ENCODE results near the gene SNRNP35. TPM values are rescaled to one million over a fixed set of nuclear protein-coding genes. Genes with fewer than 3 reads are reported as not detected.

The SNRNP35 gene
- total and polyA plus RNA-seq, 9 of the 15 experiments (the other 6 are each of a cell fraction or from before 2014, with no cell fraction given) = 17.7 to 41.0 (median 25.5) TPM

- Histone ChIP-seq H3K4me3 (no peak overlapping the region), H3K27ac (ENCODE audit: extremely low read depth, low read depth, low read length) (no peak overlapping the region), H3K27me3 (ENCODE audit: control insufficient read depth in 2 of 2, insufficient read depth in 2 of 2, low read length in 2 of 2) (no peaks in the 10 kb centered on the region), H3K4me2 (ENCODE audit: insufficient read depth, low read length) (no peak overlapping the region), H3K79me2 (ENCODE audit: control insufficient read depth, insufficient read depth, low read length) (no peaks in the 10 kb centered on the region), H2AFZ (ENCODE audit: low read depth, low read length) (no peak overlapping the region), H3K36me3 (ENCODE audit: control insufficient read depth, insufficient read depth, low read length) (peaks cover 22% of the 10 kb centered on the region; the same call in 2 of the 3 replicates), H3K9ac (ENCODE audit: insufficient read depth in 1 of 2, low read depth in 2 of 2, low read length in 2 of 2) (no peak overlapping the region), H4K20me1 (replicated peaks; ENCODE audit: control insufficient read depth, insufficient read depth, low read length) (no peaks in the 10 kb centered on the region), H3K9me1 (ENCODE audit: control insufficient read depth, insufficient read depth, low read length) (no peaks in the 10 kb centered on the region), H3K9me3 (replicated peaks; ENCODE audit: control insufficient read depth, insufficient read depth, low read depth, low read length) (no peaks in the 10 kb centered on the region), H3K4me1 (replicated peaks in 1 of 2; ENCODE audit: control insufficient read depth in 2 of 2, insufficient read depth in 2 of 2, low read length in 2 of 2) (peaks cover 0 to 8% of the 10 kb centered on the region in 2 experiments; a peak in 2 of 5 replicates)
- 66% methylated on average over 12 of the region's 14 CpGs for WGBS (ENCODE audit: insufficient coverage, low coverage, missing lambda C conversion rate)
- in situ Hi-C loops (cut with MboI) (no loop called here), intact Hi-C loops (cut with micrococcal nuclease) (no loop called here)
- DNase-seq (ENCODE audit: extremely low read depth in 1 of 4, low spot score in 3 of 4) = no peak
- no peak for FAIRE-seq
- CTCF ChIA-PET (ENCODE audit: low intra/inter-chr PET ratio) = no interaction called here
- POLR2A ChIA-PET = interaction anchor here (0.7 to 1.0 kb wide), 3 partner anchors 9 to 97 kb away, joined by 3 to 4 read pairs (median 3); no protein-coding TSS in a partner anchor
- BruUV-seq (replicated peaks) = no TSS peak
- TF ChIP-seq FUS (optimal IDR thresholded peaks at IDR 0.05; ENCODE audit: low read depth, low read length) (no peak), ZNF165 (CRISPR knock-in tag; IDR thresholded peaks at IDR 0.05; ENCODE audit: borderline replicate concordance) (no peak), BRF1 (IDR thresholded peaks at IDR 0.05; ENCODE audit: borderline replicate concordance, extremely low read depth, insufficient read length) (no peak), SMAD1 (IDR thresholded peaks at IDR 0.05; ENCODE audit: low read depth, low read length, partially characterized antibody) (no peak), TEAD1 (CRISPR knock-in tag; IDR thresholded peaks at IDR 0.05) (no peak), NR2F6 (CRISPR knock-in tag; IDR thresholded peaks at IDR 0.05) (no peak), RFX5 (IDR thresholded peaks at IDR 0.05; ENCODE audit: low read depth, low read length) (no peak), SMARCC2 (IDR thresholded peaks at IDR 0.05; ENCODE audit: low read depth) (no peak), HLTF (IDR thresholded peaks at IDR 0.05) (no peak), POLR3A (IDR thresholded peaks at IDR 0.05; ENCODE audit: borderline replicate concordance, extremely low read depth, insufficient read depth, insufficient read length) (no peak)
- ATAC-seq = no peak
Measured at GRCh38 chr12:123485756-123486155, 27.8 kb downstream of the SNRNP35 start.

Data from K562 (cell line).